Vagina (tissue), 2 donors: ENCODE data around the gene COX7B2. TPM values are rescaled to one million over a fixed set of nuclear protein-coding genes. Genes with fewer than 3 reads are reported as not detected.

Experiments
- DNase-seq, 2 donors: peaks; one replicate each; pipeline ENCODE4 v3.0.0-alpha.2; 2017; ENCODE audit errors: extremely low spot score in 2 of 2
- H3K27ac ChIP-seq: fragments of 200-600 bp; sonication (generic); one replicate; pipeline ENCODE4 v1.5.1; 2019
- H3K27me3 ChIP-seq: fragments of 200-600 bp; sonication (generic); one replicate; pipeline ENCODE4 v1.5.1; 2019
- H3K36me3 ChIP-seq, 2 donors: fragments of 200-600 bp; sonication (generic); one replicate each; pipeline ENCODE4 v1.5.1; 2017 to 2019
- H3K4me1 ChIP-seq: fragments of 200-600 bp; sonication (generic); one replicate; pipeline ENCODE4 v1.5.1; 2019
- H3K4me3 ChIP-seq, 2 donors: fragments of 200-600 bp; sonication (generic); 1 replicate in 1 of 2; 2 replicates in 1 of 2; pipeline ENCODE4 v1.5.1; 2016 to 2019
- H3K9me3 ChIP-seq: fragments of 200-600 bp; sonication (generic); one replicate; pipeline ENCODE4 v1.5.1; 2019
- CTCF ChIP-seq, 3 experiments: fragments of 450-650 bp in 2 of 3; fragments of 200-600 bp in 1 of 3; sonication (generic) in 1 of 3; IDR thresholded peaks; one replicate each; pipeline ENCODE4 v1.5.1; 2017 to 2019; ENCODE audit warnings: antibody characterized with exemption in 3 of 3, mild to moderate bottlenecking in 2 of 3, moderate library complexity in 2 of 3
- POLR2A ChIP-seq, 2 donors: fragments of 450-650 bp; IDR thresholded peaks; one replicate each; pipeline ENCODE4 v1.6.1; 2017; ENCODE audit warnings: antibody characterized with exemption in 2 of 2, mild to moderate bottlenecking in 2 of 2, moderate library complexity in 2 of 2
- POLR2AphosphoS5 ChIP-seq, 2 donors: sonication (generic); formaldehyde crosslinking; IDR thresholded peaks; one replicate each; pipeline ENCODE4 v1.9.0; 2017; ENCODE audit warnings: antibody characterized with exemption in 2 of 2, mild to moderate bottlenecking in 2 of 2, low read depth in 1 of 2; ENCODE audit not compliant: insufficient read depth in 1 of 2
- intact Hi-C: fragments of 100-400 bp; cut with DNase I; formaldehyde crosslinking; loops from one replicate; pipeline ENCODE4 v1.15.1; 2023
- total RNA-seq: library from RNA; depleted of rRNA; stranded (reverse); fragments of >200 nt; gene quantifications from one replicate; pipeline ENCODE4 v1.2.3, GENCODE V29; 2016

The COX7B2 gene
- not detected for total RNA-seq

- intact Hi-C loops, result no loop called here
Observed at GRCh38 chr4:46909078-46909477, at the start of gene COX7B2. Gene COX7B2, minus strand, starts transcription at chr4:46909245. Its CDS starts 174,053 bp downstream, at chr4:46735192.

GRCh38 chr4:46956451-46956850, 47.4 kb upstream of the COX7B2 start:
- H3K4me3 ChIP-seq, result no peak overlapping the region
- no peak for DNase-seq
- no peaks in the 10 kb centered on the region for H3K4me1 ChIP-seq
- no peak overlapping the region for H3K27ac ChIP-seq
- intact Hi-C loops, result no loop called here
- TF ChIP-seq CTCF (IDR thresholded peaks at IDR 0.05), result no peak
- no peaks in the 10 kb centered on the region for H3K36me3 ChIP-seq
- no peaks in the 10 kb centered on the region for H3K27me3 ChIP-seq
- no peaks in the 10 kb centered on the region for H3K9me3 ChIP-seq

More at GRCh38 chr4:46909078-46909477, at the start of gene COX7B2:
- TF ChIP-seq POLR2A (IDR thresholded peaks at IDR 0.05) (no peak), POLR2AphosphoS5 (IDR thresholded peaks at IDR 0.05; ENCODE audit: insufficient read depth in 1 of 2, low read depth in 1 of 2) (no peak), CTCF (IDR thresholded peaks at IDR 0.05) (no peak)
- Histone ChIP-seq H3K9me3 (no peaks in the 10 kb centered on the region), H3K4me3 (no peak within 1 kb of the TSS), H3K36me3 (no peaks in the 10 kb centered on the region), H3K27me3 (no peaks in the 10 kb centered on the region), H3K4me1 (no peaks in the 10 kb centered on the region), H3K27ac (no peak within 1 kb of the TSS)
- no peak for DNase-seq

GRCh38 chr4:46955601-46956000, 46.6 kb upstream of the COX7B2 start:
- DNase-seq, result no peak
- Histone ChIP-seq H3K27me3 (no peaks in the 10 kb centered on the region), H3K4me3 (no peak overlapping the region), H3K9me3 (no peaks in the 10 kb centered on the region), H3K36me3 (no peaks in the 10 kb centered on the region), H3K27ac (no peak overlapping the region), H3K4me1 (no peaks in the 10 kb centered on the region)
- intact Hi-C loops, result no loop called here
- TF ChIP-seq POLR2A (IDR thresholded peaks at IDR 0.05) (no peak), CTCF (IDR thresholded peaks at IDR 0.05) (no peak), POLR2AphosphoS5 (IDR thresholded peaks at IDR 0.05; ENCODE audit: insufficient read depth in 1 of 2, low read depth in 1 of 2) (no peak)

- H3K27me3 ChIP-seq, result no peaks in the 10 kb centered on the region
- no peak for DNase-seq
- no peak overlapping the region for H3K27ac ChIP-seq
- TF ChIP-seq CTCF (IDR thresholded peaks at IDR 0.05) (no peak), POLR2AphosphoS5 (IDR thresholded peaks at IDR 0.05; ENCODE audit: insufficient read depth in 1 of 2, low read depth in 1 of 2) (no peak), POLR2A (IDR thresholded peaks at IDR 0.05) (no peak)
- H3K4me1 ChIP-seq, result no peaks in the 10 kb centered on the region
- H3K36me3 ChIP-seq, result no peaks in the 10 kb centered on the region
- H3K4me3 ChIP-seq, result no peak overlapping the region
- intact Hi-C loops, result no loop called here
- no peaks in the 10 kb centered on the region for H3K9me3 ChIP-seq
Observed at GRCh38 chr4:46954643-46955042, 45.6 kb upstream of the COX7B2 start.

DNA sequence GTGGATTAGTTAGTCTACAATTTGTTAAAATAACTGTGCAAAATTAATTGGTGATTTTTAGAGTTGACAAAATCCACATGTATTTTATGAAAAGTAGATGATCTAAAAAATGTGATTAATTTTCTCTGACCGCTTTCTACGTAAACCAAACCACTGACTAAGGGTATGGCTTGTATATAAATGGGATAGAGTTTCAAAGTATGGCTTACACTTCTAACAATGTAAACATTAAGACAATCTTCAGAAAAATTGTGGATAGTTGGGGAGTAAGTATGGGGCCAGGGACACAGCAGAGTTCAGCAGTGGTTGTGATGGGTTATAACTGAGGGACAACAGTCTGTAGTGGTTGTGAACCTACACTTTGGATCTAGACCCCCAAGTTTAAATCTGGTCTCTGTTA, 44.5 kb upstream of the COX7B2 start:
- Histone ChIP-seq H3K4me3 (no peak overlapping the region), H3K27ac (no peak overlapping the region), H3K9me3 (no peaks in the 10 kb centered on the region), H3K27me3 (no peaks in the 10 kb centered on the region), H3K36me3 (no peaks in the 10 kb centered on the region), H3K4me1 (no peaks in the 10 kb centered on the region)
- intact Hi-C loops, result no loop called here
- TF ChIP-seq POLR2A (IDR thresholded peaks at IDR 0.05), result no peak
- TF ChIP-seq POLR2AphosphoS5 (IDR thresholded peaks at IDR 0.05; ENCODE audit: insufficient read depth in 1 of 2, low read depth in 1 of 2), result no peak
- no peak for TF ChIP-seq CTCF (IDR thresholded peaks at IDR 0.05)
- no peak for DNase-seq
